BE2C (cell line): ENCODE results near the gene PCSK1N. TPM values are rescaled to one million over a fixed set of nuclear protein-coding genes. Genes with fewer than 3 reads are reported as not detected.
"Not testable (repeated sequence)": the region's sequence is repeated elsewhere in the genome, so short reads cannot be mapped to it uniquely, and the experiment has no call there.

Experiments
- DNase-seq: peaks from one replicate; pipeline ENCODE4 v3.0.0-alpha.2; 2020
- H3K27me3 ChIP-seq: fragments of 250-450 bp; sonication (Bioruptor Pico); 2 replicates; pipeline ENCODE4 v1.5.1; 2020; ENCODE audit warnings: mild to moderate bottlenecking
- H3K36me3 ChIP-seq: fragments of 250-450 bp; sonication (Bioruptor Pico); 2 replicates; pipeline ENCODE4 v1.5.1; 2020; ENCODE audit warnings: mild to moderate bottlenecking
- H3K4me1 ChIP-seq: fragments of 250-450 bp; sonication (Bioruptor Pico); 2 replicates; pipeline ENCODE4 v1.5.1; 2020
- H3K4me3 ChIP-seq: 2 replicates; pipeline ENCODE4 v1.5.1; 2011; ENCODE audit warnings: low read depth, low read length
- H3K9me3 ChIP-seq: fragments of 250-450 bp; sonication (Bioruptor Pico); 2 replicates; pipeline ENCODE4 v1.5.1; 2020
- CTCF ChIP-seq: IDR thresholded peaks from 2 replicates; pipeline ENCODE4 v1.5.1; 2012; ENCODE audit warnings: mild to moderate bottlenecking, low read depth, low read length
- polyA plus RNA-seq: library from polyadenylated mRNA; unstranded; fragments of >200 nt; gene quantifications from one replicate; pipeline ENCODE4 v1.2.1, GENCODE V29; 2012; ENCODE audit warnings: low read depth, missing spikeins; ENCODE audit not compliant: insufficient read length, insufficient read depth

PCSK1N gene
- 207 TPM for polyA plus RNA-seq

GRCh38 chrX:48835524-48836329, at the start of gene PCSK1N:
TSS of gene PCSK1N (minus strand) at chrX:48835610. CDS start at chrX:48835532, 78 bp downstream.
- no peaks in the 10 kb centered on the region for H3K4me1 ChIP-seq
- TF ChIP-seq CTCF: no peak
- H3K4me3 ChIP-seq: peak within 1 kb of the TSS; percentile 79
- no peaks in the 10 kb centered on the region for H3K27me3 ChIP-seq
- no peaks in the 10 kb centered on the region for H3K9me3 ChIP-seq
- peak; percentile 78 for DNase-seq
- no peaks in the 10 kb centered on the region for H3K36me3 ChIP-seq

DNA sequence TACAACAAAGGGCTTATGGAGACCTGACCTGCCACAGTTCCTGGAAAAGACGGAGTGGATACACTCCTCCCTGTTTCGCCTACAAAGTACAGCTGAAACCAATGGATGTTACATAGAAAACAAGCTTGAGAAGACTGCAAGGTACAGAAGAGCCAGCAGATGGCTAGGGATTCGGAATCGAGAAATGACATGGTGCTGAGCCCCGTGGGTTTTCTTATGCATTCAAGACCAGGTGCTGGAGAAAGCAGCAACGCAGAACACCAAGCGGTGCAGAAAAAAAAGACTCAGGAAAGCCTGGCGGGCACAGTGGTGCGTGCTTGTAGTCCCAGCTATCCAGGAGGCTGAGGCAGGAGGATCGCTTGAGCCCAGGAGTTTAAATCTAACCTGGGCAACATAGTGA, 48.3 kb upstream of the PCSK1N start:
- no peaks in the 10 kb centered on the region for H3K4me1 ChIP-seq
- H3K9me3 ChIP-seq: no peaks in the 10 kb centered on the region
- DNase-seq: no peak
- no peaks in the 10 kb centered on the region for H3K27me3 ChIP-seq
- no peak overlapping the region for H3K4me3 ChIP-seq
- TF ChIP-seq CTCF: no peak
- H3K36me3 ChIP-seq: no peaks in the 10 kb centered on the region

DNA sequence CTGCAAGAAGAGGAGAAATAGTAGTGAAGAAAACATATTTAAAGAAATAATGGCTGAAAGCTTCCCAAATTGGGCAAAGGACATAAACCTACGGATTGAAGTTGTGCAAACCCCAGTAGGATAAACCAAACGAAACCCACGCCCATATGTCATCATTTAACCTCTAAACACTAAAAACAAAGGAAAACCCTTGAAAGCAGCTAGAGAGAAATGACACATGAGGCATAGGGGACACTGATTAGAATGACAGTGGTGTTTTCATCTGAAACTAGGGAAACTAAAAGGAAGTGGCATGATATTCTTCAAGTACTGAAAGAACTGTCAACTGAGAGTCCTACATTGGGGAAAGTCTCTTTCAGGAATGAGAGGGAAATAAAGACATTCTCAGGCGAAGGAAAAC, 41.5 kb upstream of the PCSK1N start:
- DNase-seq, H3K36me3 ChIP-seq, H3K27me3 ChIP-seq, H3K4me1 ChIP-seq, H3K9me3 ChIP-seq, H3K4me3 ChIP-seq: not testable (repeated sequence)

GRCh38 chrX:48872017-48872416, 36.6 kb upstream of the PCSK1N start:
- not testable (repeated sequence) for H3K4me1 ChIP-seq, H3K4me3 ChIP-seq, DNase-seq, H3K27me3 ChIP-seq, H3K36me3 ChIP-seq, H3K9me3 ChIP-seq

DNA sequence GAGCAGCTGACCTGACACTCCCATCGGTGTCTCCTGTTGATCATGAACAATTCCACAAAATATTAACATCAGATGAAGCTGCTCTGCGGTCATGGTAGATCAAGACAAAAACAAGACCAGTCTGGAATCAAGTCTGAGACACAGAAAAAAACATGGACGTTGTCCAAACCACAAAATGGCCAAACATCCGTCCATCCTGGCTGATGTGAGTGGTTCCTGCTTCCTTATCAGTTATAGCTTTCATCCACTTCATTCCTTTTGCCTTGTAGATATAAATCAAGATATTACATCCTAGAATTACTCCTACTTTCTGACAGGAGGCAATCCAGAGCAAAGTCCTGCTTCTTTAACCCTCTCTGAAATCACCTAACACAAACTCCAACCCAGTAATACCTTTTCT, 28.8 kb upstream of the PCSK1N start:
- no peak for DNase-seq
- H3K36me3 ChIP-seq: no peaks in the 10 kb centered on the region
- no peaks in the 10 kb centered on the region for H3K9me3 ChIP-seq
- TF ChIP-seq CTCF: no peak
- H3K4me3 ChIP-seq: no peak overlapping the region
- H3K27me3 ChIP-seq: no peaks in the 10 kb centered on the region
- H3K4me1 ChIP-seq: no peaks in the 10 kb centered on the region

DNA sequence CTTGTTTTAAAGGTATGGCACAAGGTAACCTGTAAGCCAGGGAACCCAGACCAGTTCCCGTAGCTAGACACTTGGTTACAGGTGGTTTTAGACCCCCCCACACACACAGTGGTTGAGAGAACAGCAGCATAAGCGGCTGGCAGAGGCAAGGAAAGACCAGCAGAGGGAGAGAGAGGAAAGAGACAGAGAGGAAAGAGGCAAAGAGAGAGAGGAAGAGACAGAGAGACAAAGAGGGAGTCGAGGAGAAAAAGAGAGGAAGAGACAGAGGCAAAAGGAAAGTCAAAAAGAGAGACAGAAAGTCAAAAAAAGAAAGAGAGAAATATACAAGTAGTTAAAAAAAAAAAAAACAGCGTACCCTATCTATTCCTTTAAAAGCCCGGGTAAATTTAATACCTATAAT, 19.5 kb upstream of the PCSK1N start:
- Histone ChIP-seq H3K9me3 (no peaks in the 10 kb centered on the region), H3K4me3 (no peak overlapping the region), H3K27me3 (no peaks in the 10 kb centered on the region), H3K4me1 (no peaks in the 10 kb centered on the region), H3K36me3 (no peaks in the 10 kb centered on the region)
- peak; percentile 32; the same call in 1 of the 2 replicates for TF ChIP-seq CTCF
- no peak for DNase-seq

DNA sequence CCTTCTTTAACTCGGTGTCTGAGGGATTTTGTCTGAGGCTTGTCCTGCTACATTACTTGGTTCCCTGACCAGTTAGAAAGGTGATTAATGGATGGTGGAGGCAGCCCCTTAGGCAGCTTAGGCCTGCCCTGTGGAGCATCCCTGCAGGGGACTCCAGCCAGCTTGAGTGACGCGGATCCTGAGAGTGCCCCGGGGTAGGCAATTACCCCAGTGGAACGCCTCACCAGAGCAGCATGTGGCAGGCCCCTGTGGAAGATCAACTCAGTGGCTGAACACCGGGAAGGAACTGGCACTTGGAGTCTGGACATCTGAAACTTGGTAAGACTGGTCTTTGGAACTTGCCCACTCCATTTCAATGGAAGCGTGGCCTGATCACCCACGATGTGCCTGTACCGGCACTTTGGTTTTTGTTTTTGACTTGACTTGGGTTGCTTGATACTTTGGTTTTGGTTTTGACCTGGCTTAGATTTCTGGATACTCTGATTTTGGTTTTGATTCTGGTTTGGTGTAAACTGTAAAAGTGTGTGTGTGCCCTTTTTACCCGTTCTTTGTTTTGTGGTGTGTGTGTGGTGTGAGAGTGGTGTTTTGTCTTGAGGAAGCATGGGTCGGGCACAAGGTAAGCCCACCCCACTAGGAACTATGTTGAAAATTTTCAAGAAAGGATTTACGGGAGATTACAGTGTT, 18.9 kb upstream of the PCSK1N start:
- DNase-seq, H3K9me3 ChIP-seq, H3K36me3 ChIP-seq, H3K4me1 ChIP-seq, H3K4me3 ChIP-seq, H3K27me3 ChIP-seq: not testable (repeated sequence)

GRCh38 chrX:48853494-48853893, 18.1 kb upstream of the PCSK1N start:
- not testable (repeated sequence) for H3K27me3 ChIP-seq, H3K36me3 ChIP-seq, H3K4me3 ChIP-seq, H3K4me1 ChIP-seq, H3K9me3 ChIP-seq, DNase-seq
